Cerebellar nuclear complex (tissue), 1 donor: ENCODE measurements around the gene MRGPRD.
A peak's percentile ranks its signal among the peaks of the same experiment; 100 is the strongest.

Experiments
- DNase-seq, 2 experiments: peaks; one replicate each; lab custom pipeline; 2025; lab: John Stamatoyannopoulos, UW

Gene MRGPRD

GRCh38 chr11:68980776-68981065 lies at the start of gene MRGPRD:
Gene MRGPRD, minus strand, starts transcription at chr11:68980986. Its CDS starts 0 bp downstream, at chr11:68980986.
- DNase-seq: no peak

GRCh38 chr11:69030301-69030700 lies 49.5 kb upstream of the MRGPRD start:
- DNase-seq: no peak

- DNase-seq: no peak
Measured at GRCh38 chr11:69027704-69028372, 47.1 kb upstream of the MRGPRD start.

GRCh38 chr11:69024509-69024908 lies 43.7 kb upstream of the MRGPRD start:
- DNase-seq: no peak

GRCh38 chr11:69022260-69022659 lies 41.5 kb upstream of the MRGPRD start:
- DNase-seq: no peak

- no peak for DNase-seq
Measured at GRCh38 chr11:69018924-69019323, 38.1 kb upstream of the MRGPRD start.

GRCh38 chr11:69017951-69018350 lies 37.2 kb upstream of the MRGPRD start:
- DNase-seq: no peak

GRCh38 chr11:69014898-69015549 lies 34.2 kb upstream of the MRGPRD start:
- DNase-seq: no peak

GRCh38 chr11:69014084-69014851 lies 33.5 kb upstream of the MRGPRD start:
- no peak for DNase-seq

- DNase-seq: peak; percentile 28 to 65
Measured at GRCh38 chr11:69013009-69013951, 32.5 kb upstream of the MRGPRD start, which contains the start of gene MRGPRF. Gene MRGPRF, minus strand, starts transcription at chr11:69013246. Its CDS starts 3,345 bp downstream, at chr11:69009901.

GRCh38 chr11:69012092-69013008 lies 31.6 kb upstream of the MRGPRD start:
- no peak for DNase-seq

GRCh38 chr11:69011624-69012091 lies 30.9 kb upstream of the MRGPRD start:
- DNase-seq: no peak

GRCh38 chr11:69010964-69011623 lies 30.3 kb upstream of the MRGPRD start:
- no peak for DNase-seq

GRCh38 chr11:69010361-69010891 lies 29.6 kb upstream of the MRGPRD start:
- DNase-seq: no peak

GRCh38 chr11:69009441-69010211 lies 28.8 kb upstream of the MRGPRD start:
- no peak for DNase-seq

GRCh38 chr11:69008737-69009440 lies 28.1 kb upstream of the MRGPRD start:
- no peak for DNase-seq

- DNase-seq: no peak
Measured at GRCh38 chr11:69007975-69008381, 27.2 kb upstream of the MRGPRD start.

GRCh38 chr11:69006816-69007215 lies 26.0 kb upstream of the MRGPRD start:
- DNase-seq: no peak
